Activated naive CD4-positive, alpha-beta T cell treated with anti-CD3 and anti-CD28 coated beads for 36 hours (primary cell): Measurements from ENCODE around the gene SRP9. TPM values are rescaled to one million over a fixed set of nuclear protein-coding genes. Genes with fewer than 3 reads are reported as not detected.
"Not testable (repeated sequence)": the region's sequence is repeated elsewhere in the genome, so short reads cannot be mapped to it uniquely, and the experiment has no call there.

Experiments
- CTCF ChIA-PET: fragments of 350-600 bp; sonication (Branson Sonifier 250); formaldehyde crosslinking; loops from one replicate; lab custom pipeline; 2021; ENCODE audit warnings: antibody characterized with exemption; lab: Charles Lee
- DNase-seq: peaks from one replicate; pipeline ENCODE4 v3.0.0-alpha.2; 2020
- H3K27ac Mint-ChIP-seq: one replicate; pipeline ENCODE4 v1.8.0; 2021; ENCODE audit warnings: mild to moderate bottlenecking, mixed read lengths
- H3K27me3 Mint-ChIP-seq: one replicate; pipeline ENCODE4 v1.8.0; 2021; ENCODE audit warnings: low read depth, mixed read lengths
- H3K36me3 Mint-ChIP-seq: one replicate; pipeline ENCODE4 v1.8.0; 2021; ENCODE audit warnings: low read depth, mixed read lengths
- H3K4me1 Mint-ChIP-seq: one replicate; pipeline ENCODE4 v1.8.0; 2021; ENCODE audit warnings: low read depth, mixed read lengths
- H3K4me3 Mint-ChIP-seq: one replicate; pipeline ENCODE4 v1.8.0; 2021; ENCODE audit warnings: mild to moderate bottlenecking, moderate library complexity, mixed read lengths
- H3K9me3 Mint-ChIP-seq: one replicate; pipeline ENCODE4 v1.8.0; 2021; ENCODE audit warnings: mixed read lengths
- intact Hi-C: fragments of 100-400 bp; cut with micrococcal nuclease; formaldehyde crosslinking; loops from one replicate; pipeline ENCODE4 v1.15.1; 2023
- total RNA-seq, 2 experiments: library from RNA; stranded (reverse); gene quantifications; one replicate each; pipeline ENCODE4 v1.2.3, GENCODE V29; 2021

SRP9 gene
- total RNA-seq, 2 experiments from 2014 or later = 356 to 363 TPM

- no peaks in the 10 kb centered on the region for H3K27me3 Mint-ChIP-seq
- no peaks in the 10 kb centered on the region for H3K9me3 Mint-ChIP-seq
- no peak overlapping the region for H3K4me3 Mint-ChIP-seq
- CTCF ChIA-PET = interaction anchor here (0.7 kb wide), 1 partner anchor 16 kb away, joined by 3 read pairs; no protein-coding TSS in a partner anchor
- H3K36me3 Mint-ChIP-seq = no peaks in the 10 kb centered on the region
- H3K27ac Mint-ChIP-seq = no peak overlapping the region
- DNase-seq = no peak
- no peaks in the 10 kb centered on the region for H3K4me1 Mint-ChIP-seq
- intact Hi-C loops = loop anchor here (10.0 kb wide), 1 partner anchor 1041 kb away; no protein-coding TSS in a partner anchor
These were observed 46.2 kb downstream of the SRP9 start for GRCh38 chr1:225823811-225824261.

GRCh38 chr1:225824533-225824941 lies 46.9 kb downstream of the SRP9 start:
- CTCF ChIA-PET = interaction anchor here (0.6 kb wide), 1 partner anchor 9 kb away, joined by 3 read pairs; no protein-coding TSS in a partner anchor
- H3K27ac Mint-ChIP-seq = no peak overlapping the region
- no peak overlapping the region for H3K4me3 Mint-ChIP-seq
- H3K9me3 Mint-ChIP-seq = no peaks in the 10 kb centered on the region
- no peaks in the 10 kb centered on the region for H3K4me1 Mint-ChIP-seq
- H3K27me3 Mint-ChIP-seq = no peaks in the 10 kb centered on the region
- intact Hi-C loops = loop anchor here (10.0 kb wide), 1 partner anchor 1040 kb away; no protein-coding TSS in a partner anchor
- no peaks in the 10 kb centered on the region for H3K36me3 Mint-ChIP-seq
- DNase-seq = no peak

- Mint-ChIP-seq H3K36me3 (no peaks in the 10 kb centered on the region), H3K27ac (no peak overlapping the region), H3K4me1 (no peaks in the 10 kb centered on the region), H3K4me3 (no peak overlapping the region), H3K9me3 (no peaks in the 10 kb centered on the region), H3K27me3 (no peaks in the 10 kb centered on the region)
- CTCF ChIA-PET = interaction anchor here (0.6 kb wide), 1 partner anchor 9 kb away, joined by 3 read pairs; no protein-coding TSS in a partner anchor
- DNase-seq = no peak
- intact Hi-C loops = loop anchor here (10.0 kb wide), 1 partner anchor 1040 kb away; no protein-coding TSS in a partner anchor
These were observed 47.5 kb downstream of the SRP9 start for GRCh38 chr1:225825078-225825477.

- intact Hi-C loops = loop anchor here (10.0 kb wide), 1 partner anchor 1039 kb away; no protein-coding TSS in a partner anchor
- DNase-seq = no peak
- no peaks in the 10 kb centered on the region for H3K27me3 Mint-ChIP-seq
- H3K9me3 Mint-ChIP-seq = no peaks in the 10 kb centered on the region
- no peaks in the 10 kb centered on the region for H3K4me1 Mint-ChIP-seq
- CTCF ChIA-PET = no interaction called here
- H3K4me3 Mint-ChIP-seq = no peak overlapping the region
- no peaks in the 10 kb centered on the region for H3K36me3 Mint-ChIP-seq
- H3K27ac Mint-ChIP-seq = no peak overlapping the region
These were observed 48.0 kb downstream of the SRP9 start for GRCh38 chr1:225825607-225826007.

- Mint-ChIP-seq H3K36me3 (no peaks in the 10 kb centered on the region), H3K9me3 (no peaks in the 10 kb centered on the region), H3K4me3 (no peak overlapping the region), H3K27ac (no peak overlapping the region), H3K4me1 (no peaks in the 10 kb centered on the region), H3K27me3 (no peaks in the 10 kb centered on the region)
- no peak for DNase-seq
- intact Hi-C loops = loop anchor here (10.0 kb wide), 1 partner anchor 1038 kb away; no protein-coding TSS in a partner anchor
- CTCF ChIA-PET = no interaction called here
These were observed 49.5 kb downstream of the SRP9 start for GRCh38 chr1:225827076-225827475.

GRCh38 chr1:225828706-225829345 lies 51.2 kb downstream of the SRP9 start:
- intact Hi-C loops = loop anchor here (10.0 kb wide), 1 partner anchor 1036 kb away; no protein-coding TSS in a partner anchor
- Mint-ChIP-seq H3K4me3 (no peak overlapping the region), H3K9me3 (no peaks in the 10 kb centered on the region), H3K36me3 (no peaks in the 10 kb centered on the region), H3K4me1 (no peaks in the 10 kb centered on the region), H3K27ac (no peak overlapping the region), H3K27me3 (no peaks in the 10 kb centered on the region)
- CTCF ChIA-PET = no interaction called here
- no peak for DNase-seq

GRCh38 chr1:225830841-225831240 lies 53.2 kb downstream of the SRP9 start:
- CTCF ChIA-PET = no interaction called here
- no peaks in the 10 kb centered on the region for H3K36me3 Mint-ChIP-seq
- DNase-seq = no peak
- no peak overlapping the region for H3K4me3 Mint-ChIP-seq
- intact Hi-C loops = no loop called here
- H3K27me3 Mint-ChIP-seq = no peaks in the 10 kb centered on the region
- no peak overlapping the region for H3K27ac Mint-ChIP-seq
- H3K4me1 Mint-ChIP-seq = no peaks in the 10 kb centered on the region
- H3K9me3 Mint-ChIP-seq = no peaks in the 10 kb centered on the region

GRCh38 chr1:225834417-225835329 lies 57.0 kb downstream of the SRP9 start:
- intact Hi-C loops = no loop called here
- Mint-ChIP-seq H3K27me3 (no peaks in the 10 kb centered on the region), H3K4me3 (no peak overlapping the region), H3K27ac (no peak overlapping the region), H3K9me3 (no peaks in the 10 kb centered on the region), H3K4me1 (no peaks in the 10 kb centered on the region), H3K36me3 (no peaks in the 10 kb centered on the region)
- DNase-seq = no peak
- CTCF ChIA-PET = interaction anchor here (0.9 kb wide), 1 partner anchor 360 kb away, joined by 3 read pairs; no protein-coding TSS in a partner anchor

- Mint-ChIP-seq H3K9me3 (no peaks in the 10 kb centered on the region), H3K27me3 (no peaks in the 10 kb centered on the region), H3K27ac (no peak overlapping the region), H3K36me3 (no peaks in the 10 kb centered on the region), H3K4me3 (no peak overlapping the region), H3K4me1 (peaks cover 6% of the 10 kb centered on the region)
- intact Hi-C loops = no loop called here
- DNase-seq = no peak
- CTCF ChIA-PET = no interaction called here
These were observed 58.2 kb downstream of the SRP9 start for GRCh38 chr1:225835856-225836255.

GRCh38 chr1:225836296-225836695 lies 58.7 kb downstream of the SRP9 start:
- CTCF ChIA-PET, intact Hi-C loops, H3K4me1 Mint-ChIP-seq, H3K36me3 Mint-ChIP-seq, H3K4me3 Mint-ChIP-seq, H3K27ac Mint-ChIP-seq, H3K9me3 Mint-ChIP-seq, DNase-seq, H3K27me3 Mint-ChIP-seq: not testable (repeated sequence)

- CTCF ChIA-PET = interaction anchor here (0.8 kb wide), 1 partner anchor 72 kb away, joined by 3 read pairs; no protein-coding TSS in a partner anchor
These were observed 61.2 kb downstream of the SRP9 start for GRCh38 chr1:225838793-225839192.

More at GRCh38 chr1:225838793-225839192, 61.2 kb downstream of the SRP9 start:
- intact Hi-C loops = no loop called here
- H3K4me3 Mint-ChIP-seq = no peak overlapping the region
- no peak overlapping the region for H3K27ac Mint-ChIP-seq
- no peaks in the 10 kb centered on the region for H3K36me3 Mint-ChIP-seq
- DNase-seq = no peak
- peaks cover 14% of the 10 kb centered on the region for H3K4me1 Mint-ChIP-seq
- H3K27me3 Mint-ChIP-seq = no peaks in the 10 kb centered on the region
- no peaks in the 10 kb centered on the region for H3K9me3 Mint-ChIP-seq
